Endothelial cell of umbilical vein (primary cell): ENCODE results near the gene DLG3.

Experiments used
- CTCF ChIP-seq, 2 donors: IDR thresholded peaks; 1 replicate in 1 of 2; 2 replicates in 1 of 2; pipeline ENCODE4 v1.5.1; 2011; ENCODE audit warnings: low read length in 2 of 2, mild to moderate bottlenecking in 2 of 2, moderate library complexity in 2 of 2, control low read depth in 1 of 2, inconsistent platforms in 1 of 2, low read depth in 1 of 2; ENCODE audit not compliant: insufficient read depth in 1 of 2; ENCODE audit errors: extremely low read depth in 1 of 2
- EZH2 ChIP-seq: IDR thresholded peaks from 2 replicates; pipeline ENCODE4 v1.6.1; 2012; ENCODE audit warnings: borderline replicate concordance, low read depth, mild to moderate bottlenecking, moderate library complexity, low read length, inconsistent platforms; ENCODE audit not compliant: severe bottlenecking
- FOS ChIP-seq: IDR thresholded peaks from 2 replicates; pipeline ENCODE4 v1.6.1; 2011; ENCODE audit warnings: mild to moderate bottlenecking, low read length, moderate library complexity, borderline replicate concordance; ENCODE audit not compliant: insufficient read depth
- GATA2 ChIP-seq: IDR thresholded peaks from 2 replicates; pipeline ENCODE4 v1.7.0; 2011; ENCODE audit warnings: low read depth, mild to moderate bottlenecking, moderate library complexity, mixed read lengths, low read length; ENCODE audit not compliant: insufficient read length, insufficient read depth
- MAX ChIP-seq: IDR thresholded peaks from 2 replicates; pipeline ENCODE4 v1.6.1; 2011; ENCODE audit not compliant: insufficient read depth, insufficient read length
- MYC ChIP-seq: IDR thresholded peaks from one replicate; pipeline ENCODE4 v1.6.1; 2011; ENCODE audit warnings: mild to moderate bottlenecking, low read depth, low read length
- POLR2A ChIP-seq: IDR thresholded peaks from 2 replicates; pipeline ENCODE4 v1.6.1; 2012; ENCODE audit warnings: low read depth, mild to moderate bottlenecking, control low read depth, low read length
- POLR2AphosphoS5 ChIP-seq: IDR thresholded peaks from 2 replicates; pipeline ENCODE4 v1.6.1; 2012; ENCODE audit warnings: low read depth, mild to moderate bottlenecking, control low read depth, low read length, moderate library complexity; ENCODE audit not compliant: insufficient read depth

GRCh38 chrX:70433848-70434351, 10.7 kb upstream of the DLG3 start:
- TF ChIP-seq GATA2 (no peak), CTCF (IDR thresholded peaks at IDR 0.05; ENCODE audit: extremely low read depth in 1 of 2, insufficient read depth in 1 of 2, low read depth in 1 of 2, low read length in 2 of 2) (peak; percentile 60 to 81), EZH2 (no peak), FOS (no peak), POLR2AphosphoS5 (no peak), MYC (no peak), POLR2A (no peak), MAX (no peak)
